Activated CD4-positive, alpha-beta memory T cell treated with anti-CD3 and anti-CD28 coated beads for 36 hours (primary cell): ENCODE data around the gene PHACTR1. TPM values are rescaled to one million over a fixed set of nuclear protein-coding genes. Genes with fewer than 3 reads are reported as not detected.

ENCODE experiments used
- CTCF ChIA-PET: fragments of 350-600 bp; sonication (Branson Sonifier 250); formaldehyde crosslinking; loops from one replicate; lab custom pipeline; 2021; ENCODE audit warnings: antibody characterized with exemption, inconsistent platforms; lab: Charles Lee
- POLR2A ChIA-PET: fragments of 350-600 bp; sonication (Branson Sonifier 250); formaldehyde crosslinking; loops from one replicate; lab custom pipeline; 2021; ENCODE audit warnings: antibody characterized with exemption; lab: Charles Lee
- DNase-seq: peaks from one replicate; pipeline ENCODE4 v3.0.0-alpha.2; 2020
- H3K27ac Mint-ChIP-seq: one replicate; pipeline ENCODE4 v1.8.0; 2021; ENCODE audit warnings: mixed read lengths
- H3K27me3 Mint-ChIP-seq: one replicate; pipeline ENCODE4 v1.8.0; 2021; ENCODE audit warnings: mixed read lengths
- H3K36me3 Mint-ChIP-seq: one replicate; pipeline ENCODE4 v1.8.0; 2021; ENCODE audit warnings: mixed read lengths
- H3K4me1 Mint-ChIP-seq: one replicate; pipeline ENCODE4 v1.8.0; 2021; ENCODE audit warnings: low read depth, mixed read lengths
- H3K4me3 Mint-ChIP-seq: one replicate; pipeline ENCODE4 v1.8.0; 2021; ENCODE audit warnings: mild to moderate bottlenecking, mixed read lengths
- H3K9me3 Mint-ChIP-seq: one replicate; pipeline ENCODE4 v1.8.0; 2021; ENCODE audit warnings: mixed read lengths
- intact Hi-C: fragments of 100-400 bp; cut with micrococcal nuclease; formaldehyde crosslinking; loops from one replicate; pipeline ENCODE4 v1.15.1; 2023
- total RNA-seq, 2 experiments: library from RNA; stranded (reverse); gene quantifications; one replicate each; pipeline ENCODE4 v1.2.3, GENCODE V29; 2021

The PHACTR1 gene
- total RNA-seq, 2 experiments from 2014 or later: not detected

DNA sequence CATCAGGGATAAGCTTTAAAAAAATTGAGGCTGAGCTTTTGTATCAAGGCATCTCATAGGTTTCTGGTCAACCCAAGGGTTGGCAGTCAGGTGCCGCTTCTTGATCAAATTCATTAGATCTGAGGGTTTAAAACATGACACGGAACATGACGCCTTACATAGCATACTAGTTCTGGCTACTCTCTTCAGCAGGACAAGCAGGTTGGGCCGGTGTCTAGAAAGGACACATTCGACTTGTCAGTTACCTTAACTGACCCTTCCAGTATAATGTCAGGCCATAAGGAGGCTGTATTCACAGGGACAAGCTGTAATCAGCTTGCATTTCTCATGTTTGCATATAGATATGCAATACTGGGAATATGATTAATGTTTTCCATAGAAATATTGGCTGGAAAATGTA is 65.6 kb downstream of the PHACTR1 start:
- intact Hi-C loops: no loop called here
- ChIA-PET POLR2A (no interaction called here), CTCF (no interaction called here)
- Mint-ChIP-seq H3K4me1 (no peaks in the 10 kb centered on the region), H3K27ac (no peak overlapping the region), H3K9me3 (no peaks in the 10 kb centered on the region), H3K36me3 (no peaks in the 10 kb centered on the region), H3K4me3 (no peak overlapping the region), H3K27me3 (peaks cover 7% of the 10 kb centered on the region)
- no peak for DNase-seq

DNA sequence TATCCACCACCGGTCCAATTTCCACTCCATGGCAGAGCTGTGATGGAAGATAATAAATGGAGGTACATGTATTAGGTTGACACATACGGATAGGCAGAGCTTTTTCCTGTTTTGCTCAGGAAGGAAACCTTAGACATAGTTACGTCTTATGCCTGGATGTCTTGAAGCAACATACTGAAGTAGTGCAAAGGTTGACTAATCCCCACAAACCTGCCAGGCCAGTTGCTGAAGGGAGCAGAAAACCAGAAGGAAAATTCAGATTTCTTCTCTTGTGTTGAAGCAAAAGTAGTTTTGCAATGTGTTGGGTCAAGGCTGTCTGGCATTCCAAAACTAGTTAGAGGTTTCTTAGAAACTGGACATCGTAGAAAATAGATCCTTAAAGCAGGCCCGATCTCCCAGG is 68.7 kb downstream of the PHACTR1 start:
- H3K36me3 Mint-ChIP-seq: no peaks in the 10 kb centered on the region
- H3K27me3 Mint-ChIP-seq: peaks cover 9% of the 10 kb centered on the region
- no peak overlapping the region for H3K27ac Mint-ChIP-seq
- ChIA-PET POLR2A (no interaction called here), CTCF (no interaction called here)
- H3K4me1 Mint-ChIP-seq: no peaks in the 10 kb centered on the region
- H3K4me3 Mint-ChIP-seq: no peak overlapping the region
- H3K9me3 Mint-ChIP-seq: no peaks in the 10 kb centered on the region
- no peak for DNase-seq
- intact Hi-C loops: no loop called here

GRCh38 chr6:12785921-12786320 is 69.4 kb downstream of the PHACTR1 start:
- ChIA-PET POLR2A (no interaction called here), CTCF (no interaction called here)
- no peaks in the 10 kb centered on the region for H3K9me3 Mint-ChIP-seq
- H3K27ac Mint-ChIP-seq: no peak overlapping the region
- no peak overlapping the region for H3K4me3 Mint-ChIP-seq
- H3K4me1 Mint-ChIP-seq: no peaks in the 10 kb centered on the region
- intact Hi-C loops: no loop called here
- no peaks in the 10 kb centered on the region for H3K36me3 Mint-ChIP-seq
- peaks cover 7% of the 10 kb centered on the region for H3K27me3 Mint-ChIP-seq
- no peak for DNase-seq

- peaks cover 3% of the 10 kb centered on the region for H3K27me3 Mint-ChIP-seq
Observed at GRCh38 chr6:12791371-12791770, 74.8 kb downstream of the PHACTR1 start.

DNA sequence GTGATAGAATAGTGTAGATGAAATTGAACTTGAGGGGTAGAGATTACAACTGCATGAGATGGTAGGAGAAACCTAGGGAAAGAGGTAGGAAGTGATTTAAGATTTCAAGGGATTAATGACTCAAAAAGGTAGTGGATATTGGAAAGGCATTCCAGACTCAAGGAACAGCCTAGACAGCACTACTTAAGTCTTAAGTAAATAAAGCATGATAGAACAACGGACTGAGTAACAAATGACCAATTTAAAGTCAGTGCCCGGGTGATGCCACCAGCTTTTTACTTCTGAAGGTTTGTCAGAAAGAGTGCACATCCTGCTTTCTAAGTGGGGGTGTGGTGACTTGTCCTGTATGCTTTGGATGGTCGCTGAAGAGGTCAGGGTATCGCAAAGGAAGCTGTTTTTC is 81.8 kb downstream of the PHACTR1 start:
- CTCF ChIA-PET: no interaction called here
- POLR2A ChIA-PET: no interaction called here
- no peaks in the 10 kb centered on the region for H3K4me1 Mint-ChIP-seq

More at GRCh38 chr6:12791371-12791770, 74.8 kb downstream of the PHACTR1 start:
- Mint-ChIP-seq H3K4me1 (no peaks in the 10 kb centered on the region), H3K27ac (no peak overlapping the region), H3K4me3 (no peak overlapping the region), H3K36me3 (no peaks in the 10 kb centered on the region), H3K9me3 (no peaks in the 10 kb centered on the region)
- intact Hi-C loops: no loop called here
- no peak for DNase-seq
- POLR2A ChIA-PET: no interaction called here
- CTCF ChIA-PET: no interaction called here

DNA sequence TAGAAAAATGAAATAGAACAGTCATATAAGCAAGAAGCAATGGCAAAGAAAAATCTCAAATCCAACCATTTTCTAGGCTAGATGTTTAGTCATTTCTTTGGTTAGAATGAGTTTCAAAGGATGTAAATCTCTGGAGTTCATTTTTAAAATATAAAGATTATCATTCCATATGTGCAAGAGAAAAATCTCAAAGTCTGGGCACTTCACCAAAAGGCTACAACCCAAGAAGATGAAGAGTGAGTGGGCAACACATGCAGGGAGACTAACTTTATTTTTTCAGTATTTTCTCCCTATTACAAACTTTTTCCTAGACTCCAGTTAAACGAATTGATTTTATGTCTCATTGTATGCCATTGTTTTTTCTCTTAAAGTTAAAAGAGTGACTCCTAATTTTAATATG is 83.6 kb downstream of the PHACTR1 start:
- Mint-ChIP-seq H3K4me3 (no peak overlapping the region), H3K27me3 (peaks cover 5% of the 10 kb centered on the region), H3K36me3 (no peaks in the 10 kb centered on the region), H3K4me1 (no peaks in the 10 kb centered on the region), H3K27ac (no peak overlapping the region), H3K9me3 (no peaks in the 10 kb centered on the region)
- intact Hi-C loops: no loop called here
- POLR2A ChIA-PET: no interaction called here
- CTCF ChIA-PET: no interaction called here
- DNase-seq: no peak

More for the DNA sequence above, 81.8 kb downstream of the PHACTR1 start:
- Mint-ChIP-seq H3K27me3 (peaks cover 5% of the 10 kb centered on the region), H3K36me3 (no peaks in the 10 kb centered on the region), H3K27ac (no peak overlapping the region), H3K4me3 (no peak overlapping the region), H3K9me3 (no peaks in the 10 kb centered on the region)
- DNase-seq: no peak
- intact Hi-C loops: no loop called here

DNA sequence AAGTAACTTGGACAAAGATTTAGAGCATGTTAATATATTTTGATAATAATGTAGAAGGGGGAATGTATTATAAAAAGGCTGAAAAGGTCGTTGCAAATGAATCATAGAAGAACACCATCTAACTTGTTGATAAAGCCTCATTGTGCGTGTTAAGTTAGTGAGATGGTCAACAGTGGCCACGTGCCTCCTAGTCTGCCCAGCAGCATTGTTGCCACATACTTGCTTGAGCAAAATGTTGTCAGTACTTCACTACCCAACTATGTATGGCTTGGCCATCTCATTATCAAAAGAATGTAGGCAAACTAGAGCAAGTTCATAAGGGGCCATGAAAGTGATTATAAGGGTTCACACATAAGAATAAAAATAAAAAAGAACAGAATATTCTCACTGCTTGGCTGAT is 84.6 kb downstream of the PHACTR1 start:
- Mint-ChIP-seq H3K36me3 (no peaks in the 10 kb centered on the region), H3K9me3 (no peaks in the 10 kb centered on the region), H3K4me3 (no peak overlapping the region), H3K4me1 (no peaks in the 10 kb centered on the region), H3K27ac (no peak overlapping the region), H3K27me3 (peaks cover 5% of the 10 kb centered on the region)
- no peak for DNase-seq
- ChIA-PET POLR2A (no interaction called here), CTCF (no interaction called here)
- intact Hi-C loops: no loop called here

DNA sequence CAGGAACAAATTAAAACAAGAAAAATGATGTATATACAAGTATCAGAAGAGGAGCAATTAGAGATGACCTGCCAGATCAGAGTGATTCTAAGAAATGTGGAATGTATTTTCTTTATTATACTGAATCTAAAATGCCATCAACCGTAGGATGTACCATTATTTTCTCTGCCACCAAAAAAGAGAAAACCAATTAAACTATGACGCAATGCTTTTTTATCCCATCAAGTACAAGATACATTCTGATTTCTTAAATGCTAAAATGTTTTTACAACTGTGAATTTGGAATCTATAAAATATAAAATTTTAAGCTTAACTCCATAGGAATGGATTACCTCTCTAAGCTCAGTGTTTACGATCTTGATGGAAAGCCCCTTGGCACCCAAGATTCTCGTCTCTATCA is 85.9 kb downstream of the PHACTR1 start:
- ChIA-PET POLR2A (no interaction called here), CTCF (no interaction called here)
- no peaks in the 10 kb centered on the region for H3K36me3 Mint-ChIP-seq
- H3K27ac Mint-ChIP-seq: no peak overlapping the region
- DNase-seq: no peak
- no peaks in the 10 kb centered on the region for H3K4me1 Mint-ChIP-seq
- H3K9me3 Mint-ChIP-seq: no peaks in the 10 kb centered on the region
- intact Hi-C loops: no loop called here
- H3K27me3 Mint-ChIP-seq: peaks cover 5% of the 10 kb centered on the region
- H3K4me3 Mint-ChIP-seq: no peak overlapping the region

DNA sequence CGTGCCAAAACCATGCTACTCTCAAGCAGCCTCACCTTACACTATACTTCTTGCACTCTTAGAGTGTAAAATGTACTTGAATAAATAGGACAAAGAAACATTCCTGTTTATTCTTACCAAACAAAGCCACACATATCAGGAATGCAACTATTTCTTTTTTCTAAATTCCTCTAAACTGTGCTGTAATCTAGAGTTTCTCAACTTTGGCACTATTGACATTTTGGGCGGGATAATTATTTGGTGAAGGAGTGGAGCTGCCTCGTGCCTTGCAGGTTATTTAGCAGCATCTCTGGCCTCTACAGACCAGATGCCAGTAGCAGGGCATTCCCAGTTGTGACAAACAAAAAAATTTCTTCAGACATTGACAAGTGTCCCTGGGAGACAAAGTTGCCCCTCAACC is 86.9 kb downstream of the PHACTR1 start:
- intact Hi-C loops: no loop called here
- peaks cover 5% of the 10 kb centered on the region for H3K27me3 Mint-ChIP-seq
- POLR2A ChIA-PET: no interaction called here
- H3K4me3 Mint-ChIP-seq: no peak overlapping the region
- H3K27ac Mint-ChIP-seq: no peak overlapping the region
- CTCF ChIA-PET: no interaction called here
- H3K9me3 Mint-ChIP-seq: no peaks in the 10 kb centered on the region
- DNase-seq: no peak
- H3K36me3 Mint-ChIP-seq: no peaks in the 10 kb centered on the region
- H3K4me1 Mint-ChIP-seq: no peaks in the 10 kb centered on the region

DNA sequence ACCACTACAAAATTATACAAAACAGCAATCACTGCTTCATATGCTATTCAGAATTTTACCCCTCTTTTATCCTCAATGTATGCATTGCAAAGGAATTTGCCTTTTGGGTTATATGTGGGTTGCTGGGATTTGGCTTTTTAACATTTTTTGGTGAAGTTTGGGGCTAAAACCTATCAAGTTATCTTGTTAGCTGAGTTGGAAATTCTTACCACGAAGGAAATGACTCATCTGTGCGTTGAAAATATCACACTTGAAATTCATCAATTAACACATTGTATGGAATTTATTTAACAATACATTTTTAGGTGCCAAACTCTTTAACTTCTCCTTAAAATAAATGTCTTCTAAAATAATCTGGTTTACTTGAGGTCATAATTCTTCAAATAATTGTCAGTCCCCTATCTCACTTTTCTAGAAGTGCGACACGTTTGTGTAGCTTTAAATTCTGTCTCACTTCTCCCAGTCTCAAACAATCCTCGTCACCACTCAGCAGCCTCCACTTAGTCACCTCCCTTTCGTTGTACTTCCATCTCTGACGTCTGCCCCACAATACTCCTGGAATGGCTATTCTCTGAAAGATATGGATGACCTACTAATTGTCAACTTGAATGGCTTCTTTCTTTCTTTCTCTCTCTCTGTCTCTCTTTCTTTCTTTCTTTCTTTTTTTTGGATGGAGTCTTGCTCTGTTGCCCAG is 88.5 kb downstream of the PHACTR1 start:
- Mint-ChIP-seq H3K4me1 (no peaks in the 10 kb centered on the region), H3K36me3 (no peaks in the 10 kb centered on the region)
- CTCF ChIA-PET: interaction anchor here (0.6 kb wide), 1 partner anchor 79 kb away, joined by 5 read pairs; no protein-coding TSS in a partner anchor

GRCh38 chr6:12806136-12806535 is 89.6 kb downstream of the PHACTR1 start:
- no peaks in the 10 kb centered on the region for H3K4me1 Mint-ChIP-seq
- ChIA-PET CTCF (no interaction called here), POLR2A (no interaction called here)
- no peak overlapping the region for H3K27ac Mint-ChIP-seq
- no peaks in the 10 kb centered on the region for H3K36me3 Mint-ChIP-seq
- no peaks in the 10 kb centered on the region for H3K9me3 Mint-ChIP-seq
- no peak overlapping the region for H3K4me3 Mint-ChIP-seq
- no peak for DNase-seq
- intact Hi-C loops: no loop called here
- H3K27me3 Mint-ChIP-seq: peaks cover 5% of the 10 kb centered on the region

More for the DNA sequence above, 88.5 kb downstream of the PHACTR1 start:
- peaks cover 5% of the 10 kb centered on the region for H3K27me3 Mint-ChIP-seq
- intact Hi-C loops: no loop called here
- H3K27ac Mint-ChIP-seq: no peak overlapping the region
- H3K4me3 Mint-ChIP-seq: no peak overlapping the region
- POLR2A ChIA-PET: no interaction called here
- H3K9me3 Mint-ChIP-seq: no peaks in the 10 kb centered on the region
- DNase-seq: no peak

GRCh38 chr6:12806796-12807195 is 90.2 kb downstream of the PHACTR1 start:
- no peaks in the 10 kb centered on the region for H3K9me3 Mint-ChIP-seq
- no peaks in the 10 kb centered on the region for H3K36me3 Mint-ChIP-seq
- ChIA-PET POLR2A (no interaction called here), CTCF (no interaction called here)
- intact Hi-C loops: no loop called here
- no peak overlapping the region for H3K4me3 Mint-ChIP-seq
- H3K27me3 Mint-ChIP-seq: peaks cover 5% of the 10 kb centered on the region
- no peak overlapping the region for H3K27ac Mint-ChIP-seq
- H3K4me1 Mint-ChIP-seq: no peaks in the 10 kb centered on the region
- DNase-seq: no peak

DNA sequence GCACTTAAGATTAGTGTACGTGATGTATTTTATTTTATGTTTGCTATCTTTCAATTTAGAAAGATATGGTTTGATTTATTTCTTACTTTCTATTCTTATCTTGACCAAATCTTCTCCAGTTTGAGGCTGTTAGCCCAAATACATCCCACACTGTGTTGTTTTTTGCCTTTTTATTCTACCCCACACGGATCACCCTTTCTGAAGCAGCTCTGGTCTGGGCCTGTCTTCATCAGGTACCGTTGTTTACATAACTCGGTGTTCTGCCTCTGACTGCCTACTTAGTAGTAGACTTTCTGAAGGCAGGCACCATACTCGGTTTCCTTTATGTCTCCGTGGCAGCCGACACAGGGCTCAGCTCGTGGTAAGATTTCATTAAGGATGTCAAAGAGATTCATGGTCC is 95.0 kb downstream of the PHACTR1 start:
- Mint-ChIP-seq H3K4me1 (no peaks in the 10 kb centered on the region), H3K27ac (no peak overlapping the region), H3K36me3 (no peaks in the 10 kb centered on the region), H3K9me3 (no peaks in the 10 kb centered on the region), H3K27me3 (peaks cover 2% of the 10 kb centered on the region), H3K4me3 (no peak overlapping the region)
- ChIA-PET POLR2A (no interaction called here), CTCF (no interaction called here)
- DNase-seq: no peak
- intact Hi-C loops: no loop called here
